Subcutaneous adipose tissue (tissue), 4 donors: ENCODE data around the gene AGO3. TPM values are rescaled to one million over a fixed set of nuclear protein-coding genes. Genes with fewer than 3 reads are reported as not detected.

Experiments
- total RNA-seq, 4 donors: library from RNA; depleted of rRNA; stranded (reverse); fragments of >200 nt; gene quantifications; one replicate each; pipeline ENCODE4 v1.1.0, GENCODE V29; 2016
- TF ChIP-seq, protein P1 (sequence below): fragments of 450-650 bp; IDR thresholded peaks from one replicate; pipeline ENCODE4 v1.5.1; 2016; ENCODE audit warnings: low read depth, mild to moderate bottlenecking, control low read depth, antibody characterized with exemption, moderate library complexity

Gene AGO3
- total RNA-seq, 4 donors from 2014 or later: 22.2 to 29.7 (median 25.6) TPM

DNA sequence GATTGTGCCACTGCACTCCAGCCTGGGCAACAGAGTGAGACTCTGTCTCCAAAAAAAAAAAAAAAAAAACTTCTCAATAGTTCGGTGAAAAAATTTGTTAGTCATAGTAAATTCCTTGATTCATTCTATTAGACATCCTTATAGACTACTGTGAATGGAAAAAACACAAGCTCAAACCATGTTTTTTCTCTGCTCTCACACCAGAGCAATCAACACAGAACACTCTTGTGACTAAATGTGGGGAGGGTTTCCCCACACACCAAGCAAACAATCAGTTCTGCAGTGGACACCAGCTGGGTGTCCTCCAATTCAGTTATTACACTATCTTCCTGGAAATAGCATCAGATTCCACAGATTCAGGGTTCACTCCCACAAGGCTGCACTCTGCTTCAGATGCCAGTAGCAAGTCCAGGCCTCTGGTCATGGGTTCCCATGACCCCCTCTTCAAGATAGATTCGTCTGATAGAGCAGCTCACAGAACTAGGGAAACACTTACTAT, 83.9 kb downstream of the AGO3 start:
- TF ChIP-seq, protein P1, sequence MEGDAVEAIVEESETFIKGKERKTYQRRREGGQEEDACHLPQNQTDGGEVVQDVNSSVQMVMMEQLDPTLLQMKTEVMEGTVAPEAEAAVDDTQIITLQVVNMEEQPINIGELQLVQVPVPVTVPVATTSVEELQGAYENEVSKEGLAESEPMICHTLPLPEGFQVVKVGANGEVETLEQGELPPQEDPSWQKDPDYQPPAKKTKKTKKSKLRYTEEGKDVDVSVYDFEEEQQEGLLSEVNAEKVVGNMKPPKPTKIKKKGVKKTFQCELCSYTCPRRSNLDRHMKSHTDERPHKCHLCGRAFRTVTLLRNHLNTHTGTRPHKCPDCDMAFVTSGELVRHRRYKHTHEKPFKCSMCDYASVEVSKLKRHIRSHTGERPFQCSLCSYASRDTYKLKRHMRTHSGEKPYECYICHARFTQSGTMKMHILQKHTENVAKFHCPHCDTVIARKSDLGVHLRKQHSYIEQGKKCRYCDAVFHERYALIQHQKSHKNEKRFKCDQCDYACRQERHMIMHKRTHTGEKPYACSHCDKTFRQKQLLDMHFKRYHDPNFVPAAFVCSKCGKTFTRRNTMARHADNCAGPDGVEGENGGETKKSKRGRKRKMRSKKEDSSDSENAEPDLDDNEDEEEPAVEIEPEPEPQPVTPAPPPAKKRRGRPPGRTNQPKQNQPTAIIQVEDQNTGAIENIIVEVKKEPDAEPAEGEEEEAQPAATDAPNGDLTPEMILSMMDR: no peak

- TF ChIP-seq, protein P1: no peak
Measured at GRCh38 chr1:36016686-36017085, 85.8 kb downstream of the AGO3 start.

- TF ChIP-seq, protein P1: no peak
Measured at GRCh38 chr1:36023098-36023769, 92.3 kb downstream of the AGO3 start.

GRCh38 chr1:36024847-36025246, 93.9 kb downstream of the AGO3 start:
- TF ChIP-seq, protein P1: no peak

DNA sequence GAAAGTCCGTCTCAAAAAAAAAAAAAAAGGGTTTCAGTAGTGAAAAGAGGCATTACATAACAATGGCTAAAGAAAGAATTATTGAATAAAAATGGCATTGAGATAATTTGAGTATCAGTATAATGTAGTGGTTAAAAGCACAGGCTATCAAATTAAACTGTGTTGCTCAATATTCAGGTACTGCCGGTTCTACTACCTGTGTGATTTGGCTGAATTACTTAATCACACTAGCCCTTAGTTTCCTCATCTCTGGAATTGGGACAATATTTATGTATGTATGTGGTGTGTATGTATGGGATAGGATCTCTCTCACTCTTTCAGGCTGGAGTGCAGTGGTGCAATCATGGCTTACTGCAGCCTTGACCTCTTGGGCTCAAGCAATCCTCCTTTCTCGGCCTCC, 96.9 kb downstream of the AGO3 start:
- TF ChIP-seq, protein P1: no peak

- TF ChIP-seq, protein P1: no peak
Measured at GRCh38 chr1:36031441-36031840, 100.5 kb downstream of the AGO3 start.

- TF ChIP-seq, protein P1: no peak
Measured at GRCh38 chr1:36034692-36035091, 103.8 kb downstream of the AGO3 start.
